ENCODE results near the gene GPR78.
"Not testable (repeated sequence)": the region's sequence is repeated elsewhere in the genome, so short reads cannot be mapped to it uniquely, and the experiment has no call there.

Gene GPR78

GRCh38 chr4:8616831-8617230, 36.6 kb downstream of the GPR78 start:
- H3K27ac Mint-ChIP-seq = no peak overlapping the region
- H3K9me3 Mint-ChIP-seq = no peaks in the 10 kb centered on the region
- H3K4me1 Mint-ChIP-seq = peaks cover 5% of the 10 kb centered on the region
- no peaks in the 10 kb centered on the region for H3K36me3 Mint-ChIP-seq (ENCODE audit: low read depth)
- H3K27me3 Mint-ChIP-seq (ENCODE audit: low read depth) = peaks cover 4% of the 10 kb centered on the region
- H3K4me3 Mint-ChIP-seq = no peak overlapping the region
- no peak for TF ChIP-seq CTCF (IDR thresholded peaks at IDR 0.05; ENCODE audit: unreplicated experiment in 3 of 3)

GRCh38 chr4:8617486-8618040, 37.4 kb downstream of the GPR78 start:
- Mint-ChIP-seq H3K36me3 (ENCODE audit: low read depth) (no peaks in the 10 kb centered on the region), H3K4me3 (no peak overlapping the region), H3K9me3 (no peaks in the 10 kb centered on the region), H3K27ac (no peak overlapping the region), H3K4me1 (peaks cover 5% of the 10 kb centered on the region), H3K27me3 (ENCODE audit: low read depth) (peaks cover 4% of the 10 kb centered on the region)
- no peak for TF ChIP-seq CTCF (IDR thresholded peaks at IDR 0.05; ENCODE audit: unreplicated experiment in 3 of 3)

GRCh38 chr4:8618421-8618820, 38.2 kb downstream of the GPR78 start:
- Mint-ChIP-seq H3K36me3 (ENCODE audit: low read depth) (no peaks in the 10 kb centered on the region), H3K9me3 (no peaks in the 10 kb centered on the region), H3K27ac (no peak overlapping the region), H3K4me3 (no peak overlapping the region), H3K4me1 (peaks cover 5% of the 10 kb centered on the region), H3K27me3 (ENCODE audit: low read depth) (peaks cover 4% of the 10 kb centered on the region)
- TF ChIP-seq CTCF (IDR thresholded peaks at IDR 0.05; ENCODE audit: unreplicated experiment in 3 of 3) = no peak

- Mint-ChIP-seq H3K9me3 (no peaks in the 10 kb centered on the region), H3K4me1 (peaks cover 5% of the 10 kb centered on the region), H3K36me3 (ENCODE audit: low read depth) (no peaks in the 10 kb centered on the region)
These were observed 38.9 kb downstream of the GPR78 start for GRCh38 chr4:8618961-8619720.

GRCh38 chr4:8621135-8621534, 40.9 kb downstream of the GPR78 start:
- H3K4me1 Mint-ChIP-seq; H3K9me3 Mint-ChIP-seq; H3K4me3 Mint-ChIP-seq; H3K27ac Mint-ChIP-seq; H3K36me3 Mint-ChIP-seq (ENCODE audit: low read depth); H3K27me3 Mint-ChIP-seq (ENCODE audit: low read depth): not testable (repeated sequence)

More at GRCh38 chr4:8618961-8619720, 38.9 kb downstream of the GPR78 start:
- H3K27ac Mint-ChIP-seq = no peak overlapping the region
- no peak for TF ChIP-seq CTCF (IDR thresholded peaks at IDR 0.05; ENCODE audit: unreplicated experiment in 3 of 3)
- no peak overlapping the region for H3K4me3 Mint-ChIP-seq
- H3K27me3 Mint-ChIP-seq (ENCODE audit: low read depth) = peaks cover 4% of the 10 kb centered on the region

- H3K27ac Mint-ChIP-seq; H3K27me3 Mint-ChIP-seq (ENCODE audit: low read depth); H3K36me3 Mint-ChIP-seq (ENCODE audit: low read depth); H3K4me1 Mint-ChIP-seq; H3K9me3 Mint-ChIP-seq; H3K4me3 Mint-ChIP-seq: not testable (repeated sequence)
These were observed 44.5 kb downstream of the GPR78 start for GRCh38 chr4:8624601-8625272.

- not testable (repeated sequence) for H3K9me3 Mint-ChIP-seq; H3K27ac Mint-ChIP-seq; H3K4me3 Mint-ChIP-seq; H3K27me3 Mint-ChIP-seq (ENCODE audit: low read depth); H3K36me3 Mint-ChIP-seq (ENCODE audit: low read depth); H3K4me1 Mint-ChIP-seq
These were observed 50.2 kb downstream of the GPR78 start for GRCh38 chr4:8630240-8630905.

- H3K4me1 Mint-ChIP-seq; H3K4me3 Mint-ChIP-seq; H3K9me3 Mint-ChIP-seq; H3K27me3 Mint-ChIP-seq (ENCODE audit: low read depth); H3K27ac Mint-ChIP-seq; H3K36me3 Mint-ChIP-seq (ENCODE audit: low read depth): not testable (repeated sequence)
These were observed 51.7 kb downstream of the GPR78 start for GRCh38 chr4:8631896-8632295.

- H3K4me1 Mint-ChIP-seq; H3K27ac Mint-ChIP-seq; H3K9me3 Mint-ChIP-seq; H3K4me3 Mint-ChIP-seq; H3K36me3 Mint-ChIP-seq (ENCODE audit: low read depth): not testable (repeated sequence)
- H3K27me3 Mint-ChIP-seq (ENCODE audit: low read depth) = peaks cover 23% of the 10 kb centered on the region
These were observed 54.6 kb downstream of the GPR78 start for GRCh38 chr4:8634773-8635172.

GRCh38 chr4:8635897-8636554, 55.8 kb downstream of the GPR78 start:
- H3K27me3 Mint-ChIP-seq (ENCODE audit: low read depth) = peaks cover 34% of the 10 kb centered on the region
- H3K27ac Mint-ChIP-seq; H3K9me3 Mint-ChIP-seq; H3K4me3 Mint-ChIP-seq; H3K4me1 Mint-ChIP-seq; H3K36me3 Mint-ChIP-seq (ENCODE audit: low read depth): not testable (repeated sequence)
